ENCODE results near the gene GAS2L2. TPM values are rescaled to one million over a fixed set of nuclear protein-coding genes. Genes with fewer than 3 reads are reported as not detected.
A peak's percentile ranks its signal among the peaks of the same experiment; 100 is the strongest.

Gene GAS2L2
- total RNA-seq, 1 donor from 2014 or later = 0.07 TPM

GRCh38 chr17:35723735-35724134 lies 29.3 kb downstream of the GAS2L2 start:
- DNase-seq (ENCODE audit: low read depth) = no peak
- no peak overlapping the region for H3K4me2 ChIP-seq (ENCODE audit: low read length)

GRCh38 chr17:35717475-35717874 lies 35.6 kb downstream of the GAS2L2 start:
- H3K27ac ChIP-seq (ENCODE audit: low read depth, low read length) = no peak overlapping the region
- Mint-ChIP-seq H3K4me3 (ENCODE audit: unreplicated experiment) (no peak overlapping the region), H3K27me3 (ENCODE audit: low read depth, unreplicated experiment) (no peaks in the 10 kb centered on the region), H3K27ac (ENCODE audit: unreplicated experiment) (no peak overlapping the region), H3K36me3 (ENCODE audit: low read depth, unreplicated experiment) (peaks cover 2% of the 10 kb centered on the region), H3K9me3 (ENCODE audit: unreplicated experiment) (no peaks in the 10 kb centered on the region), H3K4me1 (ENCODE audit: low read depth, unreplicated experiment) (peaks cover 2% of the 10 kb centered on the region)
- H3K9me3 ChIP-seq (ENCODE audit: insufficient read depth, low read depth, low read length) = no peaks in the 10 kb centered on the region
- no peak for FAIRE-seq
- TF ChIP-seq CTCF (IDR thresholded peaks at IDR 0.05; ENCODE audit: insufficient read depth, low read depth, low read length) (no peak), EZH2 (IDR thresholded peaks at IDR 0.05; ENCODE audit: insufficient read depth, low read length) (no peak)
- H3K27me3 ChIP-seq (ENCODE audit: insufficient read depth, low read length) = no peaks in the 10 kb centered on the region
- H2AFZ ChIP-seq (ENCODE audit: low read depth, low read length) = no peak overlapping the region
- peaks cover 33% of the 10 kb centered on the region for H3K36me3 ChIP-seq (ENCODE audit: insufficient read depth, low read length)
- DNase-seq (ENCODE audit: low read depth) = no peak
- H3K4me1 ChIP-seq (ENCODE audit: insufficient read depth, low read length) = peaks cover 17% of the 10 kb centered on the region
- no peak overlapping the region for H3K9ac ChIP-seq (ENCODE audit: low read length)
- H3K4me3 ChIP-seq (ENCODE audit: insufficient read depth, low read depth, low read length) = no peak overlapping the region
- H3K4me2 ChIP-seq (ENCODE audit: low read length) = no peak overlapping the region
- peaks cover 3% of the 10 kb centered on the region for H3K79me2 ChIP-seq (ENCODE audit: insufficient read depth, low read length)
- peaks cover 26% of the 10 kb centered on the region for H4K20me1 ChIP-seq (ENCODE audit: insufficient read depth, low read length)

More at GRCh38 chr17:35723735-35724134, 29.3 kb downstream of the GAS2L2 start:
- Mint-ChIP-seq H3K36me3 (ENCODE audit: low read depth, unreplicated experiment) (peaks cover 11% of the 10 kb centered on the region), H3K9me3 (ENCODE audit: unreplicated experiment) (no peaks in the 10 kb centered on the region), H3K4me1 (ENCODE audit: low read depth, unreplicated experiment) (peaks cover 22% of the 10 kb centered on the region), H3K27ac (ENCODE audit: unreplicated experiment) (no peak overlapping the region), H3K4me3 (ENCODE audit: unreplicated experiment) (no peak overlapping the region), H3K27me3 (ENCODE audit: low read depth, unreplicated experiment) (no peaks in the 10 kb centered on the region)
- no peak overlapping the region for H2AFZ ChIP-seq (ENCODE audit: low read depth, low read length)
- FAIRE-seq = no peak
- H3K27ac ChIP-seq (ENCODE audit: low read depth, low read length) = no peak overlapping the region
- no peaks in the 10 kb centered on the region for H3K9me3 ChIP-seq (ENCODE audit: insufficient read depth, low read depth, low read length)
- peaks cover 20% of the 10 kb centered on the region for H3K4me1 ChIP-seq (ENCODE audit: insufficient read depth, low read length)
- H4K20me1 ChIP-seq (ENCODE audit: insufficient read depth, low read length) = peaks cover 35% of the 10 kb centered on the region
- H3K36me3 ChIP-seq (ENCODE audit: insufficient read depth, low read length) = peaks cover 35% of the 10 kb centered on the region
- TF ChIP-seq EZH2 (IDR thresholded peaks at IDR 0.05; ENCODE audit: insufficient read depth, low read length) = no peak
- no peak for TF ChIP-seq CTCF (IDR thresholded peaks at IDR 0.05; ENCODE audit: insufficient read depth, low read depth, low read length)
- no peak overlapping the region for H3K9ac ChIP-seq (ENCODE audit: low read length)
- no peaks in the 10 kb centered on the region for H3K27me3 ChIP-seq (ENCODE audit: insufficient read depth, low read length)
- no peaks in the 10 kb centered on the region for H3K79me2 ChIP-seq (ENCODE audit: insufficient read depth, low read length)
- no peak overlapping the region for H3K4me3 ChIP-seq (ENCODE audit: insufficient read depth, low read depth, low read length)

- no peak for TF ChIP-seq CTCF (IDR thresholded peaks at IDR 0.05; ENCODE audit: insufficient read depth, low read depth, low read length)
- H3K4me2 ChIP-seq (ENCODE audit: low read length) = no peak overlapping the region
Measured at GRCh38 chr17:35716897-35717465, 36.1 kb downstream of the GAS2L2 start.

More at GRCh38 chr17:35716897-35717465, 36.1 kb downstream of the GAS2L2 start:
- Histone ChIP-seq H3K36me3 (ENCODE audit: insufficient read depth, low read length) (peaks cover 33% of the 10 kb centered on the region), H3K79me2 (ENCODE audit: insufficient read depth, low read length) (peaks cover 3% of the 10 kb centered on the region), H3K4me3 (ENCODE audit: insufficient read depth, low read depth, low read length) (no peak overlapping the region), H3K4me1 (ENCODE audit: insufficient read depth, low read length) (peaks cover 18% of the 10 kb centered on the region), H3K27ac (ENCODE audit: low read depth, low read length) (no peak overlapping the region), H3K27me3 (ENCODE audit: insufficient read depth, low read length) (no peaks in the 10 kb centered on the region), H4K20me1 (ENCODE audit: insufficient read depth, low read length) (peaks cover 26% of the 10 kb centered on the region), H2AFZ (ENCODE audit: low read depth, low read length) (no peak overlapping the region), H3K9ac (ENCODE audit: low read length) (no peak overlapping the region), H3K9me3 (ENCODE audit: insufficient read depth, low read depth, low read length) (no peaks in the 10 kb centered on the region)
- Mint-ChIP-seq H3K9me3 (ENCODE audit: unreplicated experiment) (no peaks in the 10 kb centered on the region), H3K27ac (ENCODE audit: unreplicated experiment) (no peak overlapping the region), H3K27me3 (ENCODE audit: low read depth, unreplicated experiment) (no peaks in the 10 kb centered on the region), H3K4me1 (ENCODE audit: low read depth, unreplicated experiment) (peaks cover 2% of the 10 kb centered on the region), H3K4me3 (ENCODE audit: unreplicated experiment) (no peak overlapping the region), H3K36me3 (ENCODE audit: low read depth, unreplicated experiment) (peaks cover 2% of the 10 kb centered on the region)
- no peak for FAIRE-seq
- peak; percentile 52 for DNase-seq (ENCODE audit: low read depth)

Measured in astrocyte (in vitro differentiated cells and primary cell).